Measurements from ENCODE around the gene PRPSAP1. TPM values are rescaled to one million over a fixed set of nuclear protein-coding genes. Genes with fewer than 3 reads are reported as not detected.

Gene PRPSAP1
- polyA plus RNA-seq, 3 donors: 45.8 to 58.2 (median 51.2) TPM

- H3K36me3 Mint-ChIP-seq: peaks cover 81 to 96% of the 10 kb centered on the region in 2 donors
- Histone ChIP-seq H3K9ac (ENCODE audit: insufficient read depth, low read length, poor library complexity, severe bottlenecking) (no peak overlapping the region), H3K27me3 (ENCODE audit: control insufficient read depth in 2 of 2, insufficient read depth in 2 of 2, low read length in 2 of 2) (no peaks in the 10 kb centered on the region), H3K9me3 (replicated peaks in 1 of 2; ENCODE audit: control insufficient read depth in 1 of 2, insufficient read depth in 1 of 2, low read length in 2 of 2) (no peaks in the 10 kb centered on the region), H4K20me1 (ENCODE audit: insufficient read depth, low read length) (peaks cover 22% of the 10 kb centered on the region), H2AFZ (ENCODE audit: insufficient read depth, low read depth, low read length, poor library complexity, severe bottlenecking) (no peak overlapping the region), H3K36me3 (replicated peaks in 1 of 2; ENCODE audit: control insufficient read depth in 1 of 2, insufficient read depth in 2 of 2, low read length in 2 of 2) (peaks cover 80 to 92% of the 10 kb centered on the region in 2 donors), H3K4me3 (replicated peaks in 1 of 3; ENCODE audit: low read depth in 2 of 3, low read length in 3 of 3) (no peak overlapping the region), H3K79me2 (ENCODE audit: insufficient read depth, low read length) (no peaks in the 10 kb centered on the region), H3K4me2 (replicated peaks; ENCODE audit: extremely low read depth, low read length, poor library complexity, severe bottlenecking) (no peak overlapping the region), H3K4me1 (ENCODE audit: control insufficient read depth in 1 of 2, insufficient read depth in 2 of 2, low read length in 2 of 2) (no peaks in the 10 kb centered on the region), H3K27ac (ENCODE audit: low read depth in 1 of 2, low read length in 2 of 2) (no peak overlapping the region)
- TF ChIP-seq, protein P1, sequence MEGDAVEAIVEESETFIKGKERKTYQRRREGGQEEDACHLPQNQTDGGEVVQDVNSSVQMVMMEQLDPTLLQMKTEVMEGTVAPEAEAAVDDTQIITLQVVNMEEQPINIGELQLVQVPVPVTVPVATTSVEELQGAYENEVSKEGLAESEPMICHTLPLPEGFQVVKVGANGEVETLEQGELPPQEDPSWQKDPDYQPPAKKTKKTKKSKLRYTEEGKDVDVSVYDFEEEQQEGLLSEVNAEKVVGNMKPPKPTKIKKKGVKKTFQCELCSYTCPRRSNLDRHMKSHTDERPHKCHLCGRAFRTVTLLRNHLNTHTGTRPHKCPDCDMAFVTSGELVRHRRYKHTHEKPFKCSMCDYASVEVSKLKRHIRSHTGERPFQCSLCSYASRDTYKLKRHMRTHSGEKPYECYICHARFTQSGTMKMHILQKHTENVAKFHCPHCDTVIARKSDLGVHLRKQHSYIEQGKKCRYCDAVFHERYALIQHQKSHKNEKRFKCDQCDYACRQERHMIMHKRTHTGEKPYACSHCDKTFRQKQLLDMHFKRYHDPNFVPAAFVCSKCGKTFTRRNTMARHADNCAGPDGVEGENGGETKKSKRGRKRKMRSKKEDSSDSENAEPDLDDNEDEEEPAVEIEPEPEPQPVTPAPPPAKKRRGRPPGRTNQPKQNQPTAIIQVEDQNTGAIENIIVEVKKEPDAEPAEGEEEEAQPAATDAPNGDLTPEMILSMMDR (IDR thresholded peaks at IDR 0.05): no peak
- WGBS (ENCODE audit: insufficient coverage): 91% methylated on average over 32 of the region's 33 CpGs
- intact Hi-C loops (cut with micrococcal nuclease): loop anchor here in 1 of 2 donors (10.0 kb wide), 1 partner anchor 275 kb away; no protein-coding TSS in a partner anchor
- no peaks in the 10 kb centered on the region for H3K27me3 Mint-ChIP-seq (ENCODE audit: low read depth in 3 of 3)
- H3K9me3 Mint-ChIP-seq: no peaks in the 10 kb centered on the region
- DNase-seq: no peak
- H3K4me3 Mint-ChIP-seq: no peak overlapping the region
- H3K27ac Mint-ChIP-seq: no peak overlapping the region
- no peaks in the 10 kb centered on the region for H3K4me1 Mint-ChIP-seq
These were observed 45.8 kb upstream of the PRPSAP1 start for GRCh38 chr17:76399175-76400172.

- H3K36me3 Mint-ChIP-seq: peaks cover 79 to 97% of the 10 kb centered on the region in 2 donors
- H3K4me3 Mint-ChIP-seq: no peak overlapping the region
- intact Hi-C loops (cut with micrococcal nuclease): loop anchor here (1.0 kb wide), 1 partner anchor 95 kb away; no protein-coding TSS in a partner anchor
- TF ChIP-seq, protein P1 (IDR thresholded peaks at IDR 0.05): no peak
- Histone ChIP-seq H3K9ac (ENCODE audit: insufficient read depth, low read length, poor library complexity, severe bottlenecking) (no peak overlapping the region), H2AFZ (ENCODE audit: insufficient read depth, low read depth, low read length, poor library complexity, severe bottlenecking) (no peak overlapping the region), H3K4me3 (replicated peaks in 1 of 3; ENCODE audit: low read depth in 2 of 3, low read length in 3 of 3) (no peak overlapping the region), H3K9me3 (replicated peaks in 1 of 2; ENCODE audit: control insufficient read depth in 1 of 2, insufficient read depth in 1 of 2, low read length in 2 of 2) (no peaks in the 10 kb centered on the region), H3K36me3 (replicated peaks in 1 of 2; ENCODE audit: control insufficient read depth in 1 of 2, insufficient read depth in 2 of 2, low read length in 2 of 2) (peaks cover 77 to 91% of the 10 kb centered on the region in 2 donors), H3K79me2 (ENCODE audit: insufficient read depth, low read length) (no peaks in the 10 kb centered on the region), H3K4me2 (replicated peaks; ENCODE audit: extremely low read depth, low read length, poor library complexity, severe bottlenecking) (no peak overlapping the region), H3K27me3 (ENCODE audit: control insufficient read depth in 2 of 2, insufficient read depth in 2 of 2, low read length in 2 of 2) (no peaks in the 10 kb centered on the region), H4K20me1 (ENCODE audit: insufficient read depth, low read length) (peaks cover 17% of the 10 kb centered on the region), H3K27ac (ENCODE audit: low read depth in 1 of 2, low read length in 2 of 2) (no peak overlapping the region), H3K4me1 (ENCODE audit: control insufficient read depth in 1 of 2, insufficient read depth in 2 of 2, low read length in 2 of 2) (no peaks in the 10 kb centered on the region)
- no peak overlapping the region for H3K27ac Mint-ChIP-seq
- no peaks in the 10 kb centered on the region for H3K27me3 Mint-ChIP-seq (ENCODE audit: low read depth in 3 of 3)
- 91% methylated on average over 13 of the region's 20 CpGs for WGBS (ENCODE audit: insufficient coverage)
- H3K9me3 Mint-ChIP-seq: no peaks in the 10 kb centered on the region
- H3K4me1 Mint-ChIP-seq: no peaks in the 10 kb centered on the region
- no peak for DNase-seq
These were observed 44.9 kb upstream of the PRPSAP1 start for GRCh38 chr17:76398523-76399174.
